Eye (tissue), 1 donor: ENCODE data around the gene KCNK3.
A peak's percentile ranks its signal among the peaks of the same experiment; 100 is the strongest.

Experiments used
- DNase-seq: peaks from one replicate; pipeline ENCODE4 v3.0.0-alpha.2; 2015

The KCNK3 gene

GRCh38 chr2:26668041-26668440, 24.5 kb upstream of the KCNK3 start:
- DNase-seq = no peak

GRCh38 chr2:26668856-26669750, 23.4 kb upstream of the KCNK3 start:
- DNase-seq = no peak

GRCh38 chr2:26670171-26670570, 22.4 kb upstream of the KCNK3 start:
- DNase-seq = no peak

- no peak for DNase-seq
Observed at GRCh38 chr2:26670931-26671460, 21.5 kb upstream of the KCNK3 start.

GRCh38 chr2:26671691-26672090, 20.8 kb upstream of the KCNK3 start:
- no peak for DNase-seq

- DNase-seq = no peak
Observed at GRCh38 chr2:26672112-26672817, 20.3 kb upstream of the KCNK3 start.

GRCh38 chr2:26672818-26673393, 19.6 kb upstream of the KCNK3 start:
- no peak for DNase-seq

GRCh38 chr2:26674002-26674751, 18.3 kb upstream of the KCNK3 start:
- DNase-seq = no peak

GRCh38 chr2:26674771-26675170, 17.8 kb upstream of the KCNK3 start:
- DNase-seq = no peak

GRCh38 chr2:26675651-26676255, 16.8 kb upstream of the KCNK3 start:
- DNase-seq = no peak

- DNase-seq = no peak
Observed at GRCh38 chr2:26678035-26678434, 14.5 kb upstream of the KCNK3 start.

GRCh38 chr2:26679867-26680266, 12.7 kb upstream of the KCNK3 start:
- DNase-seq = no peak

GRCh38 chr2:26681656-26682055, 10.9 kb upstream of the KCNK3 start:
- no peak for DNase-seq

GRCh38 chr2:26682155-26682554, 10.4 kb upstream of the KCNK3 start:
- DNase-seq = no peak

- DNase-seq = no peak
Observed at GRCh38 chr2:26683583-26683982, 8.9 kb upstream of the KCNK3 start.

- DNase-seq = no peak
Observed at GRCh38 chr2:26685341-26685740, 7.2 kb upstream of the KCNK3 start.

- peak; percentile 52 for DNase-seq
Observed at GRCh38 chr2:26685989-26686839, 6.3 kb upstream of the KCNK3 start.

- no peak for DNase-seq
Observed at GRCh38 chr2:26687328-26687727, 5.2 kb upstream of the KCNK3 start.

- DNase-seq = no peak
Observed at GRCh38 chr2:26687801-26688200, 4.7 kb upstream of the KCNK3 start.

GRCh38 chr2:26691161-26691560, 1.4 kb upstream of the KCNK3 start:
- no peak for DNase-seq

- peak; percentile 57 for DNase-seq
Observed at GRCh38 chr2:26691881-26692278, 642 bp upstream of the KCNK3 start.
